Mucosa of descending colon (tissue), 3 donors: ENCODE measurements around the gene RIOK3. TPM values are rescaled to one million over a fixed set of nuclear protein-coding genes. Genes with fewer than 3 reads are reported as not detected.

Source experiments
- ATAC-seq: fragments of 200-7000 bp; cut with Tn5 transposase; one replicate; pipeline ENCODE4 v1.9.1; 2020; ENCODE audit warnings: mild to moderate bottlenecking, moderate library complexity
- DNase-seq, 3 donors: peaks; one replicate each; pipeline ENCODE4 v3.0.0-alpha.2; 2020
- H3K36me3 ChIP-seq: fragments of 200-600 bp; one replicate; pipeline ENCODE4 v1.8.0; 2021; ENCODE audit warnings: low read depth, mild to moderate bottlenecking
- H3K4me1 ChIP-seq: fragments of 200-600 bp; one replicate; pipeline ENCODE4 v1.8.0; 2021; ENCODE audit warnings: low read depth, mild to moderate bottlenecking
- H3K4me3 ChIP-seq: fragments of 200-600 bp; one replicate; pipeline ENCODE4 v1.8.0; 2021; ENCODE audit warnings: mild to moderate bottlenecking
- H3K9me3 ChIP-seq: fragments of 200-600 bp; one replicate; pipeline ENCODE4 v1.8.0; 2021; ENCODE audit warnings: mild to moderate bottlenecking
- intact Hi-C, 2 donors: fragments of 100-400 bp; cut with DNase I in 1 of 2; cut with micrococcal nuclease in 1 of 2; formaldehyde crosslinking; loops; one replicate each; pipeline versions ENCODE4 v1.11.0 to v1.11.1; 2022; cut with DNase I, micrococcal nuclease
- total RNA-seq, 3 donors: library from RNA; stranded (reverse); fragmentation: NEBNext Ultra II Directional in 2 of 3; extraction: Animal tissue kit (Norgen Biotek cat#: 25700) in 2 of 3; gene quantifications; one replicate each; pipeline versions ENCODE4 v1.2.1 to v1.2.4, GENCODE V29; 2021 to 2023
- TF ChIP-seq, protein P1 (sequence below): fragments of 200-600 bp; IDR thresholded peaks from one replicate; pipeline ENCODE4 v1.8.0; 2022; ENCODE audit warnings: antibody characterized with exemption, mild to moderate bottlenecking
- donor health status: DM: no; HTN: no; CAD: no; lungs with moderate emphysema.
- donor health status: DM: no; HTN: no; CAD: no.
- donor health status: DM: no; HTN: yes; CAD: no.

RIOK3 gene
- total RNA-seq, 3 donors from 2014 or later: 96.3 to 176 (median 171) TPM

DNA sequence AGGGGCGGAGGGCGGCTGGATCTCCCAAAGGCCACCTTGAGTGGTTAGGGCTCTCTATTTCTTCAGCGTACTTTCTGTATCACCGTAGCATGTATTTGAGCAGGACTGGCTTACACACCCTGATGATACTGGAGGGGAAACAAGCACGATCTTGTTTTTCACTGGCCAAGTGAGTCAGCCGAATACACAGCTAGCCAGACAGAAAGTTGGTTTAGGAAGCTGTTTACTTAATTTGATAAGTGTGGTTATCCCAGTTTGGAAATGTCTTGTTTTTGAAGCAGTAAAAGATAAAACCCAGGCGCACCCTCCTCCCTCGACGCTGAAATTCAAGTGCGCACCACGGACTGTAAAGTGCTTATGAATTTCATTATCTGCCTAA is 582 bp downstream of the RIOK3 start:
- Histone ChIP-seq H3K4me3 (peak overlapping the region; percentile 89), H3K36me3 (no peaks in the 10 kb centered on the region), H3K9me3 (no peaks in the 10 kb centered on the region), H3K4me1 (peaks cover 38% of the 10 kb centered on the region)
- DNase-seq (no peak), ATAC-seq (peak; percentile 58)
- intact Hi-C loops: no loop called here
- TF ChIP-seq, protein P1, sequence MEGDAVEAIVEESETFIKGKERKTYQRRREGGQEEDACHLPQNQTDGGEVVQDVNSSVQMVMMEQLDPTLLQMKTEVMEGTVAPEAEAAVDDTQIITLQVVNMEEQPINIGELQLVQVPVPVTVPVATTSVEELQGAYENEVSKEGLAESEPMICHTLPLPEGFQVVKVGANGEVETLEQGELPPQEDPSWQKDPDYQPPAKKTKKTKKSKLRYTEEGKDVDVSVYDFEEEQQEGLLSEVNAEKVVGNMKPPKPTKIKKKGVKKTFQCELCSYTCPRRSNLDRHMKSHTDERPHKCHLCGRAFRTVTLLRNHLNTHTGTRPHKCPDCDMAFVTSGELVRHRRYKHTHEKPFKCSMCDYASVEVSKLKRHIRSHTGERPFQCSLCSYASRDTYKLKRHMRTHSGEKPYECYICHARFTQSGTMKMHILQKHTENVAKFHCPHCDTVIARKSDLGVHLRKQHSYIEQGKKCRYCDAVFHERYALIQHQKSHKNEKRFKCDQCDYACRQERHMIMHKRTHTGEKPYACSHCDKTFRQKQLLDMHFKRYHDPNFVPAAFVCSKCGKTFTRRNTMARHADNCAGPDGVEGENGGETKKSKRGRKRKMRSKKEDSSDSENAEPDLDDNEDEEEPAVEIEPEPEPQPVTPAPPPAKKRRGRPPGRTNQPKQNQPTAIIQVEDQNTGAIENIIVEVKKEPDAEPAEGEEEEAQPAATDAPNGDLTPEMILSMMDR: no peak

DNA sequence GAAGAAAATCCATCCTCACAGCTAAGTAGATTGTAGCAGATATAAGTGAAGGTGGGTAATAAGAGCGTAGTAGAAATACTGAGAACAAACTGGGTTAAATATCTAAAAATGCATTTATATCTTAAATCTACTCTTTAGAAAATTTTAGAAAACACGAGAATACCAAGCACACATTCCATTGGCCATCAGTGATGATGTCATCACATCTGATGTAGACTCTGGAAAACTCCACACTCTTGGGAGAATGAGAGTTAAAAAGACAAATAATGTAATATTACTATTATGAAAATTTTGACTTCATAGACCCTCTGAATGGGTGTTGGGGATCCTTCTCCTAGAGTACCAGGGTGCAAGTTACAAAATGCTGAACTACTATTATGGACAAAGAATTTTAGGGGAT is 3.7 kb downstream of the RIOK3 start:
- DNase-seq (no peak), ATAC-seq (no peak)
- Histone ChIP-seq H3K9me3 (no peaks in the 10 kb centered on the region), H3K4me3 (no peak overlapping the region), H3K4me1 (peaks cover 64% of the 10 kb centered on the region), H3K36me3 (no peaks in the 10 kb centered on the region)
- intact Hi-C loops: no loop called here
- TF ChIP-seq, protein P1: no peak

DNA sequence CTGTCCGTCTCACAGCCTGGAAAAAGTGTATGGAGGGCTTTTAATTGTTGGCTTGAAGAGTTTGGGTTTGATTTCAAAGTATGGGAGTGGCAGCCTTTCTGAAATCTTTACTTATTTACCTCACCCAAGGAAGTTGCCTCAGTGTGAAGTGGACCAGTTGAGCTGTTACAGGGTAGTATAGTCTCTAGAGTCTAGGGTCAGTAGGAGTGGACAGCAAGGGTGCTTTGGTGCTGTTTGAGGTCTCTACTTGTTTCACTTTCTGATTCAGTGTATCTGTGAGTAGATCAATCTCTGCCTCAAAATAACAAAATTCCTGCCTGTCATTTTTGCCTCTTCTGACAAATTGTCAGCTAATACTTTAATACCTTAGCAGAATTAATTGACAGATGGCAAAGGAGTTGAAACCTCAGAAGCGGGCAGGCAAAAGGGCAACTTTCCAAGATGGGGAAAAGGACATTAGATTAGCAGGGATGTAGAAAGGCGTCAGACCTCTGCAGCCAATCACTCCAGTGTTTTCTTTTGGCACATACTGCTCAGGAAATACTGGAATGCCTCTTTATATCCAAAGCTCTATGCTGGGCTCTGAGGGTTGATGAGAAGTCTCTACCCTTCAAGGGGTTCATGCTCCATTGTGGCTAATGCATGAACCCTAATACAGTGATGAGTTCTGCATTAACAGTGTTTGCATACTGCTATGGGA is 5.9 kb downstream of the RIOK3 start:
- intact Hi-C loops: no loop called here
- H3K36me3 ChIP-seq: no peaks in the 10 kb centered on the region
- peaks cover 52% of the 10 kb centered on the region for H3K4me1 ChIP-seq
- no peaks in the 10 kb centered on the region for H3K9me3 ChIP-seq
- TF ChIP-seq, protein P1: no peak
- no peak overlapping the region for H3K4me3 ChIP-seq
- DNase-seq (no peak), ATAC-seq (peak; percentile 21)

GRCh38 chr18:23459530-23459921 is 6.4 kb downstream of the RIOK3 start:
- intact Hi-C loops: no loop called here
- H3K9me3 ChIP-seq: no peaks in the 10 kb centered on the region
- no peaks in the 10 kb centered on the region for H3K36me3 ChIP-seq
- TF ChIP-seq, protein P1: no peak
- DNase-seq: no peak
- no peak for ATAC-seq
- H3K4me1 ChIP-seq: peaks cover 47% of the 10 kb centered on the region
- H3K4me3 ChIP-seq: no peak overlapping the region

DNA sequence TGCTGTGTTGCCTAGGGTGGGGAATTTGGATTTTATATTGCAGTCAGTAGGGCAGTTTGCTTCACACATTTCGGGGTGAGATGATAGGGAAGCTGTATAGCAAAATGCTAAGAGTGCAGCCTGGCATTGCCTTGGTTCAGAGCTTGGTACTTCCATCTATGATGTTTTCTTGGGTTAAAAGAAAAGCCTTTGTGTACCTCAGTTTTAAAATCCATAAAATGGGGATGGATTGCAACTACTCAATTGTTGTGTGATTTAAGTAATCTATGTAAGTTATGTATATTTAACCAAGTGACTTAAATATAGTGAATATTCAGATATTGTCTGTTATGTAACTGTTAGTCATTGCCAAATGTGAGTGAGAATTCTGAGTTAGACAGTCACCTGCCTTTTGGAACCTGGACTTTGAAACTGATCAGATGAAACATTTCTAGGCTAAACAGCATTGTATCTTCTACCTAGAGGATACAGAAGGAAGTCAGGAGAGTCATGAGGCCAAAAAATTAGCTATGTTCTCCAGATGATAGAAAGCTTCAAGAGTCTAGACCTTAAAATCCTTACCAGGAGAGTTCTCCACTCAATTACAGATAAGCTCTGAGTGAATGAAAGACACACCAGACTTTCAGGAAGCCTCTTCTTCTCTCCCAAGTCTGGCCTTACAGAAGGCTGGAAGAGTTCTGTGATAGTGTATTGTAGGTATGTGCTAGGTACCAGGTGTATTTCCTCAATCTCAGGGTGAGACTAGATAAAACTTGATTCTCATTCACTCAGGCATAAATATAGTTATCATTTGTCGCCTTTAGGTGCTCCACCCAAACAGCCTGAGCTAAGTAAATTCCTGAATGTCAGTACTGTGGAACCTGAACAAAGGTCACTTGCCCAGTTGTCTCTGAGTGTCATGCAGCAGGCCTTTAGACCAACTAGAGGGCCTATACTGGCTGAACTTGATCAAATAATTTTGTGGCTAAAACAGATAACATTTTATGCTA is 7.5 kb downstream of the RIOK3 start:
- no peak overlapping the region for H3K4me3 ChIP-seq
- H3K4me1 ChIP-seq: peaks cover 41% of the 10 kb centered on the region
- DNase-seq: peak in 1 of 3 donors; percentile 67
- no peaks in the 10 kb centered on the region for H3K36me3 ChIP-seq
- intact Hi-C loops: no loop called here
- TF ChIP-seq, protein P1: no peak
- ATAC-seq: peak; percentile 91
- no peaks in the 10 kb centered on the region for H3K9me3 ChIP-seq
